Adrenal gland (tissue), 12 donors: ENCODE results near the gene HSD17B3. TPM values are rescaled to one million over a fixed set of nuclear protein-coding genes. Genes with fewer than 3 reads are reported as not detected.
A peak's percentile ranks its signal among the peaks of the same experiment; 100 is the strongest.
"Not testable (repeated sequence)": the region's sequence is repeated elsewhere in the genome, so short reads cannot be mapped to it uniquely, and the experiment has no call there.

Source experiments
- DNase-seq, 7 donors: peaks; one replicate each; pipeline ENCODE4 v3.0.0-alpha.2; 2019 to 2020
- H3K27ac ChIP-seq, 5 donors: fragments of 200-600 bp; sonication (generic) in 4 of 5; 1 replicate in 3 of 5; 2 replicates in 2 of 5; pipeline versions ENCODE4 v1.5.1 to v1.8.0; 2016 to 2020; ENCODE audit warnings: mild to moderate bottlenecking in 1 of 5
- H3K27me3 ChIP-seq: fragments of 200-600 bp; 2 replicates; pipeline ENCODE4 v1.8.0; 2021
- H3K36me3 ChIP-seq, 2 donors: fragments of 200-600 bp; replicated peaks in 1 of 2; 1 replicate in 1 of 2; 2 replicates in 1 of 2; pipeline versions ENCODE4 v1.5.1 to v1.8.0; 2018 to 2022
- H3K4me1 ChIP-seq, 2 donors: fragments of 200-600 bp; replicated peaks in 1 of 2; 1 replicate in 1 of 2; 2 replicates in 1 of 2; pipeline versions ENCODE4 v1.5.1 to v1.8.0; 2018 to 2021
- H3K4me3 ChIP-seq, 4 donors: fragments of 200-600 bp; sonication (generic) in 3 of 4; one replicate each; pipeline ENCODE4 v1.5.1; 2016 to 2018
- H3K9me3 ChIP-seq, 3 donors: fragments of 200-600 bp; sonication (generic) in 1 of 3; replicated peaks in 1 of 3; 1 replicate in 2 of 3; 2 replicates in 1 of 3; pipeline versions ENCODE4 v1.5.1 to v1.8.0; 2016 to 2021
- POLR2A ChIP-seq, 2 donors: fragments of 450-650 bp; IDR thresholded peaks; one replicate each; pipeline ENCODE4 v1.6.1; 2017; ENCODE audit warnings: antibody characterized with exemption in 2 of 2, mild to moderate bottlenecking in 2 of 2, moderate library complexity in 1 of 2
- whole genome bisulfite sequencing, 4 donors: extraction: QIAGEN DNeasy Blood & Tissue Kit in 2 of 4; methylation state at CpG; one replicate each; pipeline versions ENCODE4 v1.1.5 to v1.1.7; 2013 to 2017; 5-methylcytosine and 5-hydroxymethylcytosine counted together
- intact Hi-C, 2 donors: fragments of 100-400 bp; cut with DNase I; formaldehyde crosslinking; loops; one replicate each; pipeline versions ENCODE4 v1.14.1 to v1.15.0; 2022 to 2023
- polyA plus RNA-seq, 3 donors: library from polyadenylated mRNA; stranded (reverse); fragments of 200-250 nt in 2 of 3; fragments of 350-450 nt in 1 of 3; fragmentation: Illumina TruSeq in 1 of 3; extraction: RNeasy Lipid Tissue Mini Kit (QIAGEN cat#74804) in 1 of 3; gene quantifications; one replicate each; pipeline ENCODE4 v1.2.3, GENCODE V29; 2013 to 2014
- total RNA-seq, 9 donors: library from RNA; depleted of rRNA in 4 of 9; stranded (reverse); fragments of >200 nt in 4 of 9; fragments of 120-200 nt in 1 of 9; fragmentation: NEBNext Ultra II Directional in 1 of 9; extraction: Animal tissue kit (Norgen Biotek cat#: 25700) in 1 of 9; gene quantifications; one replicate each; pipeline versions ENCODE4 v1.1.0 to v1.2.4, GENCODE V29; 2013 to 2023
- TF ChIP-seq, protein P1 (sequence below), 6 experiments: fragments of 450-650 bp in 4 of 6; fragments of 200-600 bp in 2 of 6; sonication (generic) in 1 of 6; IDR thresholded peaks; 1 replicate in 5 of 6; 2 replicates in 1 of 6; pipeline versions ENCODE4 v1.5.1 to v1.8.0; 2016 to 2021; ENCODE audit warnings: antibody characterized with exemption in 6 of 6, mild to moderate bottlenecking in 2 of 6, moderate library complexity in 1 of 6
- donor health status: healthy with polysubstance abuse.
- donor health status: Bipolar disorder and iron deficiency.
- donor health status: DM: yes; HTN: yes; CAD: no.
- donor health status: DM: no; HTN: no; CAD: no.
- donor health status: DM: no; HTN: no; CAD: no.
- donor health status: DM: yes; HTN: yes; CAD: no.

Gene HSD17B3
- total and polyA plus RNA-seq, 12 donors, result 0.57 to 14.6 (median 4.7) TPM; not detected in 8

DNA sequence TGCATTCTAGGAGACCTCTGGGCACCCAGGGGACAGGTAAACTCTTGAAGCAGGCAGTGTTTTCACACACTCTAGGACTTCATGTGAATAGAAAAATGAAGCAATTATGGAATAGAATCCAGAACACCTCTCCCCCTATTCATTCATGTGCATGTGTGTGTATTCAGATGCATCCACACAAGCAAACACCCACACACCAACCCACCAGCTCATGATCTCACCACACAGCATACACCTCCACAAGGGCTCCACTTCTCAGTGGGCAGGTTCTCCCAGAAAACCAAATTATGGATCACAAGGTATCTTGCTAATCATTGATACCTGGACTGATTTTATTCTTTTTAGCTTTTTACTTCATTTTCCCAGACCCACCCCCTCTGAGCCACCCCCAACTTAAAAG, 21.2 kb upstream of the HSD17B3 start:
- no peaks in the 10 kb centered on the region for H3K4me1 ChIP-seq
- DNase-seq, result no peak
- no peak overlapping the region for H3K27ac ChIP-seq
- no peaks in the 10 kb centered on the region for H3K36me3 ChIP-seq
- H3K9me3 ChIP-seq, result no peaks in the 10 kb centered on the region
- TF ChIP-seq POLR2A (IDR thresholded peaks at IDR 0.05), result no peak
- TF ChIP-seq, protein P1, sequence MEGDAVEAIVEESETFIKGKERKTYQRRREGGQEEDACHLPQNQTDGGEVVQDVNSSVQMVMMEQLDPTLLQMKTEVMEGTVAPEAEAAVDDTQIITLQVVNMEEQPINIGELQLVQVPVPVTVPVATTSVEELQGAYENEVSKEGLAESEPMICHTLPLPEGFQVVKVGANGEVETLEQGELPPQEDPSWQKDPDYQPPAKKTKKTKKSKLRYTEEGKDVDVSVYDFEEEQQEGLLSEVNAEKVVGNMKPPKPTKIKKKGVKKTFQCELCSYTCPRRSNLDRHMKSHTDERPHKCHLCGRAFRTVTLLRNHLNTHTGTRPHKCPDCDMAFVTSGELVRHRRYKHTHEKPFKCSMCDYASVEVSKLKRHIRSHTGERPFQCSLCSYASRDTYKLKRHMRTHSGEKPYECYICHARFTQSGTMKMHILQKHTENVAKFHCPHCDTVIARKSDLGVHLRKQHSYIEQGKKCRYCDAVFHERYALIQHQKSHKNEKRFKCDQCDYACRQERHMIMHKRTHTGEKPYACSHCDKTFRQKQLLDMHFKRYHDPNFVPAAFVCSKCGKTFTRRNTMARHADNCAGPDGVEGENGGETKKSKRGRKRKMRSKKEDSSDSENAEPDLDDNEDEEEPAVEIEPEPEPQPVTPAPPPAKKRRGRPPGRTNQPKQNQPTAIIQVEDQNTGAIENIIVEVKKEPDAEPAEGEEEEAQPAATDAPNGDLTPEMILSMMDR (IDR thresholded peaks at IDR 0.05), result no peak
- H3K4me3 ChIP-seq, result no peak overlapping the region
- intact Hi-C loops, result no loop called here
- H3K27me3 ChIP-seq, result no peaks in the 10 kb centered on the region

- H3K27me3 ChIP-seq, H3K9me3 ChIP-seq, H3K4me3 ChIP-seq, H3K36me3 ChIP-seq, DNase-seq, intact Hi-C loops, H3K4me1 ChIP-seq, H3K27ac ChIP-seq: not testable (repeated sequence)
- WGBS, 4 donors, result 87 to 97% (median 93%) methylated on average over 5 of the region's 5 CpGs
Observed at GRCh38 chr9:96322736-96323135, 20.8 kb upstream of the HSD17B3 start.

DNA sequence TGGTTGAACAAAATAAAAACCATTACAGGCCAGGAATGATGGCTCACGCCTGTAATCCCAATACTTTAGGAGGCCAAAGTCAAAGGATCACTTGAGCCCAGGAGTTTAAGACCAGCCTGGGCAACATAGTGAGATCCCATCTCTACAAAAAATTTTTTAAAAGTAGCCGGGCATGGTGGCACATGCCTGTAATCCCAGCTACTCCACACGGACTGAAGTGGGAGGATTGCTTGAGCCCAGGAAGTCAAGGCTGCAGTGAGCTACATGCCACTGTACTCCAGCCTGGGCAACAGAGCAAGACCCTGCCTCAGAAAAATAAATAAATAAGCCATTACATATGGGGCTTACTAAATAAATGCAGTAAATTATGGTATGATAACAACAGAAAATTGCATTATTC, 20.2 kb upstream of the HSD17B3 start:
- H3K4me3 ChIP-seq, H3K4me1 ChIP-seq, H3K27ac ChIP-seq, H3K36me3 ChIP-seq, H3K9me3 ChIP-seq, intact Hi-C loops, DNase-seq, H3K27me3 ChIP-seq: not testable (repeated sequence)
- WGBS, 4 donors, result 88 to 95% (median 91%) methylated on average over 3 of the region's 3 CpGs

DNA sequence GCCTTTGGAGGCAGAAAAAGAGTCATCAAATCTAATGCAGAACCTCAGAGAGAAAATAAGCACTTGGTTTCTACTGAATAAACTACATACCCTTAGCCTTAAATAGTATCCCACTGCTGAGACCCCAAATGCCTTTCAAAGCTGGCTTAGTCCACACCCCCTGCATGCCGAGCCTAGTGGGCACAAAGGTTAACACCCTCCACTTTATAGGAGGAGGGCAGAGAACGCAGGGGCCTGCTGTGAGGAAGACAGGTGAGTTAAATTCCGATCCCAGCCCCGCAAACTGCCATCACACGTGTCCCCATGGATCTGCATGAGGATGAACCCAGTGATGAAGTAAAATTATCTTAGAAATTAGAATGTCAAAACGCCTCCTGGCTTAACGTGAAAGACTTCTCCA, 19.5 kb upstream of the HSD17B3 start:
- TF ChIP-seq, protein P1 (IDR thresholded peaks at IDR 0.05), result no peak
- no peak for TF ChIP-seq POLR2A (IDR thresholded peaks at IDR 0.05)
- intact Hi-C loops, result no loop called here
- Histone ChIP-seq H3K4me3 (no peak overlapping the region), H3K9me3 (no peaks in the 10 kb centered on the region), H3K36me3 (no peaks in the 10 kb centered on the region), H3K27ac (no peak overlapping the region), H3K27me3 (no peaks in the 10 kb centered on the region), H3K4me1 (no peaks in the 10 kb centered on the region)
- no peak for DNase-seq
- WGBS, 4 donors, result 84 to 93% (median 90%) methylated on average over 7 of the region's 7 CpGs

DNA sequence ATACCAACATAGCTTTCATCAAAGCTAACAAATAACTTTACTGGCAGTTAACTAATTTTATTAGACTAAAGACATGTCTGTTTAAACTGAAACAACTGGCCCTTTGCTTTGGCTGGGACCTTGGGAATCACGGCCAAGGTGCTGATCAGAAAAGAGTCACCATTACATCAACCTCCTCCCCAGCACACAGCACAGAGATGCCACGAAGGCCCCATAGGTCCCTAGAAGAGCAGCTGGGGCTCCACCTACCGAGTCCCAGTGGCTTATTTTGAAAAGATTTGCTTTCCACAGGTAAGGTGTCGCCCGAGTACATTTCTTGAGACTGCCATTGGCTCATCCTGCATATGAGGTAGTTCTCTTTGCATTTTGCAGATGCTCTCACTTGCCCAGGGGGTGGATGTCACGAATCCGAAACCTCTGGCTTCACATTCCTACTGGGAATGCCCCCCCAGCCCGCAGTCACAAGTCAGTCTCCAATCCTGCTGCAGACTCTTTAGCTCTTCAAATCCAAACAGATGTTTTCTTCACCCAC, 18.8 kb upstream of the HSD17B3 start:
- no peaks in the 10 kb centered on the region for H3K4me1 ChIP-seq
- 77 to 88% (median 79%) methylated on average over 8 of the region's 8 CpGs for WGBS, 4 donors
- peak in 1 of 7 donors; percentile 10 for DNase-seq
- no peaks in the 10 kb centered on the region for H3K36me3 ChIP-seq
- no peak overlapping the region for H3K4me3 ChIP-seq
- no peak for TF ChIP-seq POLR2A (IDR thresholded peaks at IDR 0.05)
- TF ChIP-seq, protein P1 (IDR thresholded peaks at IDR 0.05), result no peak
- intact Hi-C loops, result no loop called here
- H3K9me3 ChIP-seq, result no peaks in the 10 kb centered on the region
- no peaks in the 10 kb centered on the region for H3K27me3 ChIP-seq
- H3K27ac ChIP-seq, result no peak overlapping the region
